Measurements from ENCODE around the gene TAB2. TPM values are rescaled to one million over a fixed set of nuclear protein-coding genes. Genes with fewer than 3 reads are reported as not detected.

TAB2 gene
- total and polyA plus RNA-seq, 9 of the 15 experiments (the other 6 are each of a cell fraction or from before 2014, with no cell fraction given) = 9.1 to 38.3 (median 18.6) TPM

DNA sequence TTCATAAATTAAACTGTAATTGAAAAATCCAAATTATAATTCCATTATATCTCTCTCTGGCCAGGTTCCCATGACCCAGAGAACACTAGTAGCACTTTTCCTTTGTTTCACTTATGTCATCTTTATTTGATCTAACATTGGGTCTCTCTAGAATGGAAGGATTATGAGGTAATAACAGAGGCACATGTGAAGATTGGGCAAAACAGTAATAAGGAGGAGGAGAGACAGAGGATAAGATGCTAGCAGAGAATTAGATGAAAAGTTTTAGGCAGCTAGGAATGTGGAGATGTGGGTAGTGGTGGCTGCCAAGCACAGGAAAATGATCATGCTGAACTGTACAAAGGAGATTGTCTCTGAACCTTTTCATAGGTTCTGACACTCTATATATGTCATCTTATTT, 3.3 kb downstream of the TAB2 start:
- no peak overlapping the region for H3K9ac ChIP-seq (ENCODE audit: insufficient read depth in 1 of 2, low read depth in 2 of 2, low read length in 2 of 2)
- no peak for DNase-seq (ENCODE audit: extremely low read depth in 1 of 4, low spot score in 3 of 4)
- peaks cover 0 to 9% of the 10 kb centered on the region in 2 experiments; a peak in 3 of 5 replicates for H3K4me1 ChIP-seq (replicated peaks in 1 of 2; ENCODE audit: control insufficient read depth in 2 of 2, insufficient read depth in 2 of 2, low read length in 2 of 2)
- ChIA-PET CTCF (ENCODE audit: low intra/inter-chr PET ratio) (no interaction called here), POLR2A (interaction anchor here (1.9 to 2.7 kb wide), 2 partner anchors 10 to 17 kb away, joined by 7 to 11 read pairs; no protein-coding TSS in a partner anchor)
- ATAC-seq = no peak
- H3K9me1 ChIP-seq (ENCODE audit: control insufficient read depth, insufficient read depth, low read length) = no peaks in the 10 kb centered on the region
- H3K27me3 ChIP-seq (ENCODE audit: control insufficient read depth in 2 of 2, insufficient read depth in 2 of 2, low read length in 2 of 2) = no peaks in the 10 kb centered on the region
- BruUV-seq (replicated peaks) = no TSS peak
- in situ Hi-C loops (cut with MboI) = no loop called here
- H3K9me3 ChIP-seq (replicated peaks; ENCODE audit: control insufficient read depth, insufficient read depth, low read depth, low read length) = no peaks in the 10 kb centered on the region
- FAIRE-seq = no peak
- TF ChIP-seq POU5F1 (IDR thresholded peaks at IDR 0.05; ENCODE audit: borderline replicate concordance, low read depth, low read length, partially characterized antibody) = no peak
- TF ChIP-seq NR2F6 (CRISPR knock-in tag; IDR thresholded peaks at IDR 0.05) = no peak
- TF ChIP-seq ZNF584 (CRISPR knock-in tag; IDR thresholded peaks at IDR 0.05; ENCODE audit: low read depth) = no peak
- TF ChIP-seq ILF3 (IDR thresholded peaks at IDR 0.05; ENCODE audit: borderline replicate concordance) = no peak
- TF ChIP-seq TAF7 (tag; IDR thresholded peaks at IDR 0.05) = no peak
- TF ChIP-seq, protein P1, sequence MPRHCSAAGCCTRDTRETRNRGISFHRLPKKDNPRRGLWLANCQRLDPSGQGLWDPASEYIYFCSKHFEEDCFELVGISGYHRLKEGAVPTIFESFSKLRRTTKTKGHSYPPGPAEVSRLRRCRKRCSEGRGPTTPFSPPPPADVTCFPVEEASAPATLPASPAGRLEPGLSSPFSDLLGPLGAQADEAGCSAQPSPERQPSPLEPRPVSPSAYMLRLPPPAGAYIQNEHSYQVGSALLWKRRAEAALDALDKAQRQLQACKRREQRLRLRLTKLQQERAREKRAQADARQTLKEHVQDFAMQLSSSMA (CRISPR knock-in tag; IDR thresholded peaks at IDR 0.05) = no peak
- no peak for TF ChIP-seq BCOR (IDR thresholded peaks at IDR 0.05)
- no peak for TF ChIP-seq MAZ (CRISPR knock-in tag; conservative IDR thresholded peaks at IDR 0.05 in 1 of 2, IDR thresholded peaks at IDR 0.05 in 1 of 2)
- no peak for TF ChIP-seq FOXA1 (IDR thresholded peaks at IDR 0.05; ENCODE audit: borderline replicate concordance)
- no peak for TF ChIP-seq POLR2H (tag; IDR thresholded peaks at IDR 0.05; ENCODE audit: low read depth)
- TF ChIP-seq, protein P2, sequence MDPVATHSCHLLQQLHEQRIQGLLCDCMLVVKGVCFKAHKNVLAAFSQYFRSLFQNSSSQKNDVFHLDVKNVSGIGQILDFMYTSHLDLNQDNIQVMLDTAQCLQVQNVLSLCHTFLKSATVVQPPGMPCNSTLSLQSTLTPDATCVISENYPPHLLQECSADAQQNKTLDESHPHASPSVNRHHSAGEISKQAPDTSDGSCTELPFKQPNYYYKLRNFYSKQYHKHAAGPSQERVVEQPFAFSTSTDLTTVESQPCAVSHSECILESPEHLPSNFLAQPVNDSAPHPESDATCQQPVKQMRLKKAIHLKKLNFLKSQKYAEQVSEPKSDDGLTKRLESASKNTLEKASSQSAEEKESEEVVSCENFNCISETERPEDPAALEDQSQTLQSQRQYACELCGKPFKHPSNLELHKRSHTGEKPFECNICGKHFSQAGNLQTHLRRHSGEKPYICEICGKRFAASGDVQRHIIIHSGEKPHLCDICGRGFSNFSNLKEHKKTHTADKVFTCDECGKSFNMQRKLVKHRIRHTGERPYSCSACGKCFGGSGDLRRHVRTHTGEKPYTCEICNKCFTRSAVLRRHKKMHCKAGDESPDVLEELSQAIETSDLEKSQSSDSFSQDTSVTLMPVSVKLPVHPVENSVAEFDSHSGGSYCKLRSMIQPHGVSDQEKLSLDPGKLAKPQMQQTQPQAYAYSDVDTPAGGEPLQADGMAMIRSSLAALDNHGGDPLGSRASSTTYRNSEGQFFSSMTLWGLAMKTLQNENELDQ (CRISPR knock-in tag; IDR thresholded peaks at IDR 0.05; ENCODE audit: borderline replicate concordance) = no peak
- H3K79me2 ChIP-seq (ENCODE audit: control insufficient read depth, insufficient read depth, low read length) = peaks cover 86% of the 10 kb centered on the region
- H3K4me3 ChIP-seq = no peak overlapping the region
- no peak overlapping the region for H3K4me2 ChIP-seq (ENCODE audit: insufficient read depth, low read length)
- intact Hi-C loops (cut with micrococcal nuclease) = loop anchor here (5.0 kb wide), 1 partner anchor 37 kb away; no protein-coding TSS in a partner anchor
- H3K27ac ChIP-seq (ENCODE audit: extremely low read depth, low read depth, low read length) = no peak overlapping the region
- peaks cover 10% of the 10 kb centered on the region for H4K20me1 ChIP-seq (replicated peaks; ENCODE audit: control insufficient read depth, insufficient read depth, low read length)
- no peaks in the 10 kb centered on the region for H3K36me3 ChIP-seq (ENCODE audit: control insufficient read depth, insufficient read depth, low read length)
- no peak overlapping the region for H2AFZ ChIP-seq (ENCODE audit: low read depth, low read length)
